Activated naive CD4-positive, alpha-beta T cell (primary cell): ENCODE results near the gene RBP3.

ENCODE experiments used
- DNase-seq, 4 experiments: peaks; one replicate each; lab custom pipeline; 2025; lab: John Stamatoyannopoulos, UW

Gene RBP3

GRCh38 chr10:47319784-47320183 lies 28.4 kb upstream of the RBP3 start:
- DNase-seq = no peak

- DNase-seq = no peak
These were observed 27.4 kb upstream of the RBP3 start for GRCh38 chr10:47320812-47321211.

- no peak for DNase-seq
These were observed 26.5 kb upstream of the RBP3 start for GRCh38 chr10:47321521-47322195.

DNA sequence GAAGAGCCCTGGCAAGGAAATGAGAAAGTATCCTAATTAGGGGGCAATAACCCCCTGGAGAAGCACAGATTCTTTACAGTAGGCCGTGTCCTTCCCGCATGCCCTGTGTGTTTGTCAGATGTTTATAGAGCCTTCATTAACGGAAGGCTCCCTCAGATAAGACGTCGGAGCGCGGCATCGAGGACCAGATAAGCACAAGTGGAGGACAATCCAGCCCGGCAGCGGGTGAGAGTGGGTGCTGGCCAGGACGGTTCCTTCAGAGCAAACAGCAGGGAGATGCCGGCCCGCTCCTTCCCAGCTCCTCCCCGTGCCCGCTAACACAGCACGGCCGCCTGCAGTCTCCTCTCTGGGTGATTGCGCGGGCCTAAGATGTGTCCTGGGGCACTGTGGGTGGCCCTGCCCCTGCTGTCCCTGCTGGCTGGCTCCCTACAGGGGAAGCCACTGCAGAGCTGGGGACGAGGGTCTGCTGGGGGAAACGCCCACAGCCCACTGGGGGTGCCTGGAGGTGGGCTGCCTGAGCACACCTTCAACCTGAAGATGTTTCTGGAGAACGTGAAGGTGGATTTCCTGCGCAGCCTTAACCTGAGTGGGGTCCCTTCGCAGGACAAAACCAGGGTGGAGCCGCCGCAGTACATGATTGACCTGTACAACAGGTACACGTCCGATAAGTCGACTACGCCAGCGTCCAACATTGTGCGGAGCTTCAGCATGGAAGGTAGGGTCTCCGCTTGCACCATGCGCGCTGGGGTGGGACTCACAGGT lies 25.7 kb upstream of the RBP3 start, which contains the start of gene GDF2:
TSS of gene GDF2 (plus strand) at position 155 of the 762 bp plus-strand sequence. CDS start at position 370, 215 bp downstream.
- DNase-seq = no peak

GRCh38 chr10:47323087-47323486 lies 25.1 kb upstream of the RBP3 start:
- DNase-seq = no peak

DNA sequence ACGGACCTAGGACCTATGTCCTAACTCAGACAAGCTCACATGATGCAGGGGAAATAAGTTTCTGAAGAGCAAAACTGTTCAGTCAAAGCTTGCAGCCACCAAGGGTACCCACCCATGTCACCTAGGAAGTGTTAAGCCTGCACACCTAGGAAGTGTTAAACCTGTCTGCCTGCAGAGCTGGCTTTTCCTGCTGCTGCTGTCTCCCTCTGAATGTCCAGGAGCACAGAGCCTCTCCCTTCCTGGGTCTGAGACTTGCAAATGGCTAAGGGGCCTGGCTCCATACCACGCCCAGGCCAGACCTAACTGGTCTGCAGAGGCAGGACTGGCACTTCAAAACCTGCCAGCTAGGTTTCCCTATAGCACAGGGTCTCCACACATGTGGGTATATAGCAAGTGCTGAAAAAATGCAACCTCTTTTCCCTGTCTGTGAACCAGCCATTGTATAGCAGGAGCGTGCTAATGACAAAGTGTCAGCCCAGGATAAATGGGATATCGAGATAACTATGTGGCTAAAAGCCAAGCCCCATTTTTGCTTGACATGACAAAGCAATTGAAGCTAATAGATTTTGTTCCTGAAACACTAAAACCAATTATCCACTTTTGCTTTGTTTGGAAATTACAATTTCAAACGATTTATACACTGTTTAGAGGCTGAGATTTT lies 24.4 kb upstream of the RBP3 start:
- DNase-seq = no peak

DNA sequence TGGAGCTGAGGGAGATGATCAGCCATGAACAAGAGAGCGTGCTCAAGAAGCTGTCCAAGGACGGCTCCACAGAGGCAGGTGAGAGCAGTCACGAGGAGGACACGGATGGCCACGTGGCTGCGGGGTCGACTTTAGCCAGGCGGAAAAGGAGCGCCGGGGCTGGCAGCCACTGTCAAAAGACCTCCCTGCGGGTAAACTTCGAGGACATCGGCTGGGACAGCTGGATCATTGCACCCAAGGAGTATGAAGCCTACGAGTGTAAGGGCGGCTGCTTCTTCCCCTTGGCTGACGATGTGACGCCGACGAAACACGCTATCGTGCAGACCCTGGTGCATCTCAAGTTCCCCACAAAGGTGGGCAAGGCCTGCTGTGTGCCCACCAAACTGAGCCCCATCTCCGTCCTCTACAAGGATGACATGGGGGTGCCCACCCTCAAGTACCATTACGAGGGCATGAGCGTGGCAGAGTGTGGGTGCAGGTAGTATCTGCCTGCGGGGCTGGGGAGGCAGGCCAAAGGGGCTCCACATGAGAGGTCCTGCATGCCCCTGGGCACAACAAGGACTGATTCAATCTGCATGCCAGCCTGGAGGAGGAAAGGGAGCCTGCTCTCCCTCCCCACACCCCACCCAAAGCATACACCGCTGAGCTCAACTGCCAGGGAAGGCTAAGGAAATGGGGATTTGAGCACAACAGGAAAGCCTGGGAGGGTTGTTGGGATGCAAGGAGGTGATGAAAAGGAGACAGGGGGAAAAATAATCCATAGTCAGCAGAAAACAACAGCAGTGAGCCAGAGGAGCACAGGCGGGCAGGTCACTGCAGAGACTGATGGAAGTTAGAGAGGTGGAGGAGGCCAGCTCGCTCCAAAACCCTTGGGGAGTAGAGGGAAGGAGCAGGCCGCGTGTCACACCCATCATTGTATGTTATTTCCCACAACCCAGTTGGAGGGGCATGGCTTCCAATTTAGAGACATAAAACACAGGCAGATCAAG lies 22.6 kb upstream of the RBP3 start:
- no peak for DNase-seq

DNA sequence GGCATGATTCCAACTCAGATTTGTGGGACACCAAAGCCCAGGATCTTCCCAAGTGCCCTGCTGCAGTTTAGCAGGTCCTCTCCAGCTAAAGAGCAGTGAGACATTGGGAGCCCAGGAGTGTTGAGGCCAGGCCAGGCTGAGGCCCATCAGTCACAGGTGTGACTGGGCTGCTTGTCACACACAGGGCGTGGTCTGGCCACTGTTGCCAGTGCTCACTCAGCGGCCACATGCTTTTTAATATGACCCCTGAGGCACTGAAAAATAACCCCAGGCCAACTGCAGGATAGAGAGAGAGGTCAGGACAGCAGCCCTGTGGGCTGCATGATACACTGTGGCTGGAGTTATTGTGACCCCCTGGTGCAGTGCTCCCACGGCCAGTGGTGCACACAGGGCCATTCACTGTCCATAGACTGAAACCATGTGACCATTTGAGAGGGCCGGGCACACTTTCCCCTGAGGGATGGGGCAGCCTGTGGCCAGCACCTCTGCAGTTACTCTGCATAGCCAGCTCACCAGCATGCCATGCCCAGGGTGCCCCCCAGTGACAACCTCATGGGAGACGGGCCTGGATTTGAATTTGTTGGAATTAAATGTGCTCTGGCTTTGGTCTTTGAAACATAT lies 21.7 kb upstream of the RBP3 start:
- no peak for DNase-seq

DNA sequence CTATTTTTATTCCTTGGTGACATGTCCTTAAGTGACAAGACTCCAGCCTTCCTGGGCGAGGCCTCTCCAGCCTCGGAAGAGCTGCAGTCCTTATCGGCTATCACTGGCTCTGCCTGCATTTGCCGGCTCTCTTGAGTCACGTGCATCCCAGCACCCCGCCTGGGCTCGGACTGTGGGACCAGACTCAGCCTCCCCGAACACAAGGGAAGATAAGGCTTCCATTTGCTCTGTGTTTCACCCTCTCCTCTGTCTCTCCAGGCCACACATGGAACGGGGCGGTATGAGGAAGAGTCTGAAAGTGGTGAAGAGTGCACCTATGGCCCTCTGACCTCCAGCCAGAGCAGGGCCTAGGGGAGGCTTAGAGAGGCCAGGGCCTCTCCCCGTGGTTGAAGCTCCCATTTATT lies 21.2 kb upstream of the RBP3 start:
- no peak for DNase-seq

- no peak for DNase-seq
These were observed 18.3 kb upstream of the RBP3 start for GRCh38 chr10:47329855-47330254.

DNA sequence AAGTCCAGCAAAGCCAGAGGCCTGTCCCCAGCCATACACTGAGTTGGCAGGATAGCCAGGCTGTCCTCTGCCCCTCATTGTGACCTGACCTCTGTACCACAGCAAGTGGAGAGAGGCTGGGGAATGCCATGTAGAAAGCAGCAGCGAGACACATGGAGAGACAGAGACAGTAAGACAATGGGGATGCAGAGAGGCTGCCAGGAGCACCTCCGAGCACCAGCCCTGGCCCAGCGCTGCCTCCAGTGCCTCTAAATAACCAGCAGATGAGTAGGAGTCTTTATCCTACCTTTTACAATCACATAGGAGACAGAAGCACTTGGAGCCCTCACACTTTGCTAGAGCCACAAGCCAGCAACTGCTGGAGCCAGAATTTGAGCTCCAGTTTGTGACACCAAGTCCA lies 17.8 kb upstream of the RBP3 start:
- no peak for DNase-seq

DNA sequence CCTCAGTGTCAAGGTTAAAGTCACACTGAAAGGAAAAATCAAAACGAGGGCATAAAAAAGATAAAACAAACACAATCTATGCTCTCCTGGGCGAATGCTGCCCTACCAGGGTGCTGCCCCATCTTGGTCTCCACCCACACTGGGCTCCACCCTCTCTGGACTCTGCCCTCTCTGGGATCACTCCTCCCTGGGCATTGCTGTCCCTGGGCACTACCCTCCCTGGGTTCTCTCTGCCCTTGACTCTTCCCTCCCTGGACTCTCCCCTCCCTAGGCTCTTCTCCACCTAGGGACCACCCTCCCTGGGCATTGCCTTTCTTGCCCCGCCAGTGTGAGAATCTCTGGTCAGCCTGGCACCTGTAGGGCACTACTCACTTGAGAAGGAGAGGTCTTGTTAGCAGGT lies 17.4 kb upstream of the RBP3 start:
- DNase-seq = no peak

DNA sequence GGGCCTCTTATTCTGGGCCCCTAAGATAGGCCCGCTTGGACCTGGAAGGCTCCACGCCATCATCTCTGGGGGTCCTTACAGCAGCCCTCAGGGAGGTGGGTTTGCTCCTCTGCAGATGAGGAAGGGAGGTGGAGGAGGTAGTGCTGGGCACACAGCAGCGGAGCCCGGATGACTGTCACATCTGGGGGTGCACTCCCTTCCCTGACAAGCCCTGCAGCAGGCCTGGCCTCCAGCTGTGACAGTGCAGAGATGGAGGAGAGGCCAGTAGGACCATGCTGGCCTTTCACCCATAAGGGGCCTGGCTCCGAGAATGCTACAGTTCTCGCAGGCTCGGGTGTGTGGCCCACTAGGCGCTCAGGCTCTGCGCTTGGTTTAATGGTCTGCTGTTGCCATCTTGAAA lies 16.7 kb upstream of the RBP3 start:
- no peak for DNase-seq

- no peak for DNase-seq
These were observed 16.2 kb upstream of the RBP3 start for GRCh38 chr10:47331954-47332353.

DNA sequence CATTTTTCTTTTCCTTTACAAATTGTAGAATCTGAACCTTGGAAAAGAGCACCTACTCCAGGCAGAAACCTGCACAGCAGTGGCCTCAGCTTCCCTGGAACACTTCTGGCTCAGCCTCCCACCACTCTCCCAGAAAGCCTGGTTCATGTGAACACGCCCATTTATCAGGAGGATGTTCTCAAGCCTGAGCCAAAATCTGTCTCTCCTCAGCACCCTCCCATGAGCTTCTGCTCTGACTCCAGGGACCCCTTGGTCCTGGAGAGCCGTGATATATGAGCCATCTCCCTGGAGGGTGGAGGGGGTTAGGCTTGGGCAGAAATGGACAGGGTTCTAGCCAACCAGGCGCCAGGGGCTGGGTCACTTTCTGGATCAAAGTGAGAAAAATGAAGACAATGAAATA lies 15.8 kb upstream of the RBP3 start:
- DNase-seq = no peak

DNA sequence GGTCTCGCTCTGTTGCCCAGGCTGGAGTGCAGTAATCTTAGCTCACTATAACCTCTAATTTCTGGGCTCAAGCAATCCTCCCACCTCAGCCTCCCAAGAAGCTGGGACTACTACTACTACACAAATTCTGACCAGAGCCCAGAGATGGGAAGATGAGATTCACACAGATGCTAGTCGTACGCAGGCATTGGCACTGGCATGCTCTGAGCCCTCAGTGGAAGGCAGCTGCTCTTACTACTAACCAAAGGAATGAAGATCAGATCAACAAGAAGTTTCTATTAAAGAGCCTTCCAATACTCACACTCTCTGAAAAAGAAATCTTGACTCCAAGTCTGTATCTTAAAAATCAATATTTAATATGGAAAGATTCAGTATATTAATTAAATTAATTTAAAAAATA lies 15.2 kb upstream of the RBP3 start:
- DNase-seq = no peak

DNA sequence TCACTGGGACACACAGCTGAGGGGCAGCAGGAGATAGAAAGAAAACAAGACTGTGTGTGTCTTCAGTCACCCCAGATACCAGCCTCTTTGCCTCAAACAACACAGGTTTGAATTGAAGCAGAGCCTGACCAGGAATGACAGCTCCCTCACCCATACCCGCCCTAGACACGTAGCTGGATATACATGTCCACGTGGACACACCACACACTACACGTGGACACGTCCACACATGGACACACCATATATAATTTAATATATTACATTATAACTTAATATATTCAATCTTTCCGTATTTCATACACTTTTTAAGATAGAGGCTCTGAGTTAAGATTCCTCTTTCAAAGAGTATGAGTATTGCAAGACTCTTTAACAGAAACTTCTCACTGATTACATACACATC lies 14.6 kb upstream of the RBP3 start:
- no peak for DNase-seq

GRCh38 chr10:47334466-47335295 lies 13.5 kb upstream of the RBP3 start:
- DNase-seq = no peak

DNA sequence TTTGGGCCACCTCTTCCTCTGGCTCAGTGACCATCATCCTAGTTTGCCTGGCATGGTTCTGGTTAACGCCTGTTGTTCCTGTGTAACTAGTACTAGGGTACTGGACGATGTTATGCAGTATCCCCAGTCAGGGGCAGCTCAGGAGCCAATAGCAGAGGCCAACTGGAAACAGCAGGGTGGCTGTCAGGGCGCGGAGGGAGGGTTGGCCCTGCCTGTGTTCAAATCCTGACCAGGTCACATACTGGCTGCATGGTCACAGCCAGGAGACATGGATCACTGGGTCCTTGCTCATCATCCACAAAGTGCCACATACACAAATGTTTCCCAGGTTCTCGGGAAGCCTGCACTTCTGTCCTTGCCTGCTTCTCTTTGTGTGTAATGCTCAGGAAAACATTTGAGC lies 12.3 kb upstream of the RBP3 start:
- no peak for DNase-seq

GRCh38 chr10:47336387-47337134 lies 11.6 kb upstream of the RBP3 start:
- no peak for DNase-seq
